Esophagus muscularis mucosa (tissue), 4 donors: ENCODE data around the gene ZNF140. TPM values are rescaled to one million over a fixed set of nuclear protein-coding genes. Genes with fewer than 3 reads are reported as not detected.

Experiments used
- DNase-seq: peaks from one replicate; pipeline ENCODE4 v3.0.0-alpha.2; 2017; ENCODE audit errors: extremely low spot score
- H3K27ac ChIP-seq, 4 donors: fragments of 200-600 bp; sonication (generic); replicated peaks in 1 of 4; 1 replicate in 3 of 4; 2 replicates in 1 of 4; pipeline ENCODE4 v1.5.1; 2016 to 2019; ENCODE audit warnings: mild to moderate bottlenecking in 1 of 4
- H3K27me3 ChIP-seq, 4 donors: fragments of 200-600 bp; sonication (generic); one replicate each; pipeline versions ENCODE4 v1.5.1 to v1.6.0; 2016 to 2019
- H3K36me3 ChIP-seq, 4 donors: fragments of 200-600 bp; sonication (generic); one replicate each; pipeline ENCODE4 v1.5.1; 2016 to 2019
- H3K4me1 ChIP-seq, 4 donors: fragments of 200-600 bp; sonication (generic); one replicate each; pipeline ENCODE4 v1.5.1; 2016 to 2019
- H3K4me3 ChIP-seq, 4 donors: fragments of 200-600 bp; sonication (generic); 1 replicate in 2 of 4; 2 replicates in 2 of 4; pipeline ENCODE4 v1.5.1; 2016 to 2019; ENCODE audit warnings: mild to moderate bottlenecking in 4 of 4, moderate library complexity in 1 of 4
- H3K9me3 ChIP-seq, 4 donors: fragments of 200-600 bp; sonication (generic); 1 replicate in 3 of 4; 2 replicates in 1 of 4; pipeline ENCODE4 v1.5.1; 2016 to 2019
- CTCF ChIP-seq, 3 experiments: fragments of 200-600 bp in 2 of 3; fragments of 450-650 bp in 1 of 3; sonication (generic) in 2 of 3; IDR thresholded peaks; one replicate each; pipeline ENCODE4 v1.5.1; 2017 to 2019; ENCODE audit warnings: antibody characterized with exemption in 3 of 3, mild to moderate bottlenecking in 2 of 3, moderate library complexity in 1 of 3
- EP300 ChIP-seq: sonication (generic); formaldehyde crosslinking; IDR thresholded peaks from one replicate; pipeline ENCODE4 v1.6.1; 2017; ENCODE audit warnings: antibody characterized with exemption
- POLR2A ChIP-seq: fragments of 450-650 bp; IDR thresholded peaks from one replicate; pipeline ENCODE4 v1.6.1; 2017; ENCODE audit warnings: antibody characterized with exemption, moderate library complexity, mild to moderate bottlenecking, low read depth
- POLR2AphosphoS5 ChIP-seq, 2 donors: sonication (generic); formaldehyde crosslinking; IDR thresholded peaks; one replicate each; pipeline ENCODE4 v1.6.1; 2017; ENCODE audit warnings: antibody characterized with exemption in 2 of 2
- WGBS: methylation state at CpG from one replicate; pipeline ENCODE4 v1.1.5; 2018; 5-methylcytosine and 5-hydroxymethylcytosine counted together
- intact Hi-C: fragments of 100-400 bp; cut with DNase I; formaldehyde crosslinking; loops from one replicate; pipeline ENCODE4 v1.15.1; 2023
- total RNA-seq, 4 donors: library from RNA; depleted of rRNA; stranded (reverse); fragments of >200 nt; gene quantifications; one replicate each; pipeline versions ENCODE4 v1.1.0 to v1.2.1, GENCODE V29; 2016

The ZNF140 gene
- total RNA-seq, 4 donors from 2014 or later, result 12.0 to 13.8 (median 13.1) TPM

DNA sequence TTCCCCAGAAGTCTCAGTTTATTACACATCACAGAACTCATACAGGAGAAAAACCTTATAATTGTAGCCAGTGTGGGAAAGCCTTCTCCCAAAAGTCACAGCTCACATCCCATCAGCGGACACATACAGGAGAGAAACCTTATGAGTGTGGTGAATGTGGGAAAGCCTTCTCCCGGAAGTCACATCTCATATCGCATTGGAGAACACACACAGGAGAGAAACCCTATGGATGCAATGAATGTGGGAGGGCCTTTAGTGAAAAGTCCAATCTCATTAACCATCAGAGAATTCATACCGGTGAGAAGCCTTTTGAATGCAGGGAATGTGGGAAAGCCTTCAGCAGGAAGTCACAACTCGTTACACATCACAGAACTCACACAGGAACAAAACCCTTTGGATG is 23.3 kb upstream of the ZNF140 start:
- DNase-seq, result no peak
- no peak overlapping the region for H3K4me3 ChIP-seq
- no peaks in the 10 kb centered on the region for H3K4me1 ChIP-seq
- peaks cover 38 to 78% (median 52%) of the 10 kb centered on the region in 4 donors for H3K36me3 ChIP-seq
- peaks cover 61 to 100% (median 100%) of the 10 kb centered on the region in 4 donors for H3K9me3 ChIP-seq
- TF ChIP-seq EP300 (no peak), POLR2AphosphoS5 (IDR thresholded peaks at IDR 0.05) (no peak), POLR2A (no peak)
- H3K27ac ChIP-seq, result no peak overlapping the region
- 94% methylated on average over 5 of the region's 5 CpGs for WGBS
- intact Hi-C loops, result no loop called here
- no peaks in the 10 kb centered on the region for H3K27me3 ChIP-seq

GRCh38 chr12:133058203-133059113 is 22.3 kb upstream of the ZNF140 start:
- WGBS, result 91% methylated on average over 8 of the region's 8 CpGs

GRCh38 chr12:133061954-133062353 is 18.8 kb upstream of the ZNF140 start:
- Histone ChIP-seq H3K4me3 (no peak overlapping the region), H3K27me3 (no peaks in the 10 kb centered on the region), H3K4me1 (no peaks in the 10 kb centered on the region), H3K9me3 (peaks cover 67 to 100% (median 99%) of the 10 kb centered on the region in 4 donors), H3K27ac (no peak overlapping the region), H3K36me3 (peaks cover 9 to 46% (median 15%) of the 10 kb centered on the region in 4 donors)
- DNase-seq, result no peak
- WGBS, result 100% methylated on average over 1 of the region's 1 CpG
- TF ChIP-seq CTCF (IDR thresholded peaks at IDR 0.05) (no peak), EP300 (no peak), POLR2AphosphoS5 (IDR thresholded peaks at IDR 0.05) (no peak), POLR2A (no peak)
- intact Hi-C loops, result no loop called here

More at GRCh38 chr12:133058203-133059113, 22.3 kb upstream of the ZNF140 start:
- Histone ChIP-seq H3K9me3 (peaks cover 53 to 100% (median 100%) of the 10 kb centered on the region in 4 donors), H3K4me3 (no peak overlapping the region), H3K4me1 (no peaks in the 10 kb centered on the region), H3K27ac (no peak overlapping the region), H3K36me3 (peaks cover 30 to 78% (median 43%) of the 10 kb centered on the region in 4 donors), H3K27me3 (no peaks in the 10 kb centered on the region)
- TF ChIP-seq POLR2A, result no peak
- TF ChIP-seq POLR2AphosphoS5 (IDR thresholded peaks at IDR 0.05), result no peak
- TF ChIP-seq EP300, result no peak
- intact Hi-C loops, result no loop called here
- no peak for DNase-seq

DNA sequence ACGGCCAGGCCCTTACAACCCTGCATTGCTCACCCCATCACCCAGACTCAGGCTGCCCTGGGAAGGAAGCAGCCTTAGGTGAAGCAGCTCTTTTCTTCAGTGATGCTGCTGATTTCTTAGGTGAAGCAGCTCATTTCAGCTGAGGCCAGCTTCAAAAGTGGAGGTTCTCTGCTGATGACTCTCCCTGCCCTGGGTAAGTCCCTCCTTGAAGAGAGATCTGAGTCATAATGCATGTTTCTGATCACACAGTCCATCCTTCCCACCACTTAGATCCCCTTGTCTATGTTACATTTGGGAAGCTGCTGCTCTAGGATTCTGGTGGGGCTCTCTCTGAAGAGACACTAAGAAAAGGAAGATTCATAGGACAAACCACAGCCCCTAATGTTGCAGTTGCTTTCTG is 17.2 kb upstream of the ZNF140 start:
- Histone ChIP-seq H3K4me1 (no peaks in the 10 kb centered on the region), H3K36me3 (peaks cover 0 to 30% (median 5%) of the 10 kb centered on the region in 4 donors), H3K4me3 (no peak overlapping the region), H3K27ac (no peak overlapping the region), H3K27me3 (no peaks in the 10 kb centered on the region), H3K9me3 (peaks cover 53 to 100% (median 99%) of the 10 kb centered on the region in 4 donors)
- DNase-seq, result no peak
- WGBS, result 100% methylated on average over 1 of the region's 1 CpG
- intact Hi-C loops, result no loop called here
- TF ChIP-seq POLR2A (no peak), CTCF (IDR thresholded peaks at IDR 0.05) (no peak), EP300 (no peak), POLR2AphosphoS5 (IDR thresholded peaks at IDR 0.05) (no peak)

DNA sequence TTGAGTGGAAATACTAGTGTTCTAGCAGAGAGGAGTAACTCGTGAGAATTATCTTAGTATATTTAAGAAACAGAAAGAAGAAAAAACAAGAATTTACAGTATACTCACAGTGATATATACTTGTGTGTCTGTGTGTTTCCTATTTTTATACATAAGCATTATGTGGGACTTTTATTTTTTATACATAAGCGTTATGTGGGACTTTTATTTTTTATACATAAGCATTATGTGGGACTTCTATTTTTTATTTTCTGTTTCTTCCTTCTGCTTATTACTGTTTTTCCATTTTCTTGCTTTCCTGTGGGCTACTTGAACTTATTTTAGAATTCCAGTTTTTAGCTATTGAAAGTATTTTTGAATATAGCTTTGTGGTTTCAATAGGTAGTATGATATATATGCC is 6.9 kb upstream of the ZNF140 start:
- H3K36me3 ChIP-seq, result no peaks in the 10 kb centered on the region
- H3K27ac ChIP-seq, result no peak overlapping the region
- TF ChIP-seq POLR2AphosphoS5 (IDR thresholded peaks at IDR 0.05) (no peak), POLR2A (no peak), CTCF (IDR thresholded peaks at IDR 0.05) (no peak), EP300 (no peak)
- WGBS, result 90% methylated on average over 2 of the region's 2 CpGs
- no peaks in the 10 kb centered on the region for H3K27me3 ChIP-seq
- H3K4me1 ChIP-seq, result no peaks in the 10 kb centered on the region
- H3K9me3 ChIP-seq, result peaks cover under 1 to 99% (median 93%) of the 10 kb centered on the region in 4 donors
- H3K4me3 ChIP-seq, result no peak overlapping the region
- DNase-seq, result no peak
- intact Hi-C loops, result no loop called here
